GM18519 (cell line): ENCODE data around the gene SVBP.

Source experiments
- ATAC-seq: cut with Tn5 transposase; IDR thresholded peaks from one replicate; pipeline ENCODE4 v1.9.1; 2021; ENCODE audit warnings: mild to moderate bottlenecking, moderate library complexity; ENCODE audit not compliant: unreplicated experiment, low FRiP score

The SVBP gene

DNA sequence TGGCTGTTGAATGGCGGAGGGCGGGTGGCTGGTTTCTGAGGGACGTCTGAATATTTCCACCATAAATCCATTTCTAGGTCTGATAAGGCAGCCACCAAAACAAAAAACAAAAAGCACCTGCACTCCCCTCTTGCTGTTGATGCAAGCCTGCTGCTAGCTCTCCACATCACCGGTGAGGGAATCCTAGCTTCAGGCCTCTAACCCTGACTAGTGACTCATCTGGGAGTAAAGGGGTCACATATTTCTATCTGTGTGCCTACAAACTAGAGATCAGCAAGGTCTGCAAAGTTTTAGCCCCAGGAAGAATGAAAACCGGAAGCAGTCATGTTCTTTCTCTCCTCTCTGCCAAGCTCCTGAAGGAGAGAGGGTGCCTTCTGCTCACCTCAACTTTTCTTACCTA, 10.6 kb downstream of the SVBP start:
- ATAC-seq = no peak

DNA sequence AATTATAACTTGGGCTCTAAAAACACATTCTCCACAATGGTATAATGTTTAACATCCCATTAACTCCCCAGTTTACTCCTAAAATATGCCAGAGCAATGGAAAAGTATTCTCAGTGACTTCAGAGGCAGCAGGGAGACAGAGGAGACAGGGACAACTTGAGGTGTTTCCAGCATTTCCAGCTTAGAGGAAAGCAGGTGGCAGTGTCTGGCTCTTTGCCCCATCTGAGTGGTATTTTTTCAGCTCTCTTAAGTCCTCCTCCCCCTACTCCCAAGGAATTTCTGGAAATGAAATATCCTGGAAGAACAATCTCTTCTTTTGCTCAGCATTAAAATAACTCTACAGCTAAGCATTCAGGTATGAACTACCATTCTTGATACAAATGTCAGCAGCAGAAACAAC, 11.0 kb downstream of the SVBP start:
- no peak for ATAC-seq

DNA sequence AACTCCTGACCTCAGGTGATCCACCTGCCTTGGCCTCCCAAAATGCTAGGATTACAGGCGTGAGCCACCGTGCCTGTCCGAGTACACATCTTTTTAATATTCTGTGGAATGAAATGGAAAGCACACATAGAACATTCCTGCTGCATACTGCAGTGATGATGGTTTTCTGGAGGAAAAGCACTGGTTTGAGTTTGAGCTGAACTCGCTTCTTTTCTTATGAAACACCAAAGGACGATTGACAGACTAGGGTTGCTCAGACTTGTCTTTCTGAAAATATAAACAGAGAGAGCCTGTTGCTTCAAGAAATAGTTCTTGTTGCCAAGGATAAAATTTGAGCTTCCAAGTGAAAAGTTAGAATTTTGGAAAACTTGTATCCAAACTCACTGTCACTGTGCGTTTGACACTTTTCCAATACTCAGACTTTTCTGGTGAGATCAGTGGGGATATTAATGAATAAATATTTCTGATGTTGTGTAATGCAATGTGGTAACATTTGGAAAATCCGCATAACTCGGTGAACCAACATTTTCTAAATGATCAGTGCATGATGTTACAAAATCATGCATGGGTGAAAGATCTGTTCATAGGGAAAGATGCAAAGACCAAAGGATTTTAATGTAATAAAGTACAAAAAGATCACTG, 15.2 kb downstream of the SVBP start:
- ATAC-seq = no peak

DNA sequence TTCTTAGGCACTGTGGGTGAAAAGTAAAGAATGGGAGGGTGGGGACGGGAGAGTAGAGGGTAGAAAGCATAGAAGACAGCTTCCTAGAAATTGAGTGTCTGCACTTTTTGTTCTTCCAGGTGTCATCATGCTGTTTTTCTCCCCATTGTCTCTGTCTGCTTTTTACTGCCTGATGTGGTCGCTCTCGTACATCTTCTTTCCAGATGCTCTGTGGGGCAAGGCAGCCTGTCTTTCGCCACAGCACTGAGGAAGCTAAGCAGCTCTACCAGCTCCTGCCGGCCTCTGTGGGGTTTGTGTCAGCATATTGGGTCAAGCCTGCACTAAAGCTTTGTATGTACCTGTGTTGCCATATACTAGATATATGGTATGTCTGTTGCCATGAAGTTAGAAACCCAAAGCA, 19.2 kb downstream of the SVBP start:
- ATAC-seq = no peak

DNA sequence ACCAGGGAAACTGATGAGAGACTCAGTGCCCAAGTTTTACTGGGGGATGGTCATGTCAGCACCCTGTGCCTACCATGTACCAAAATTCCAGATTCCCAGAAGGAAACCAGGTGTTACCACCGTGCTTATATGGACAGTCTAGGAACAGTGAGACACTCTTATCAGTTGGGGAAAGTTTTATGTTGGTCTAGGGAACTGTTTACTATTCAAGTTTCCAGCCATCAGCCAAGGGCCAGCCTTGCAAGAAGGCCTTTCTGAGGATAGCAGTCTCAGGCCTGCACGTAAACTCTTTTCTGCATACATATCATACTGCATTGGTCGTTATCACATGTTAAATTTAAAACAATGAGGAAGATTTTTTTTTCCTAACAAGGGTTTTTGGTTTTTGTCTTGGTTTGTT, 19.8 kb downstream of the SVBP start:
- no peak for ATAC-seq

DNA sequence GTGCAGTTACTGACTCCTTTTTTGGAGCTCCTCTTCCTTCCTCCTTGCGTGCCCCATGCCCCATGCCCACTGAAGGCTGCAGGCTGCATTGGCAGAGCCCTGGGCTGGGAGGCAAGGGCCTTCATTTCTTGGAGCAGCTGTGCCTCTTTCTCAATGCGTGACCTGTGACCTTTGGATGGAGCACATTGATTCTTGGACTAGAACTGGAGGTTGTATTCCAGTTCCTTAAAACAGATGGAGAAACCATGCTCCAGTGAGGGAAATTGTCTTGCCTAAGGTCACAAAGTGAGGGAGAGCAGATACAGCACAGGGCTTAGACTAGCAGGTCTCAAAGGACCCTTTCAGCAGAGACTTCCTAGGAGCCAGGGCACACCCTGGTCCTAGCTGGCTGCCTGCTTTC, 23.4 kb downstream of the SVBP start:
- ATAC-seq = no peak

DNA sequence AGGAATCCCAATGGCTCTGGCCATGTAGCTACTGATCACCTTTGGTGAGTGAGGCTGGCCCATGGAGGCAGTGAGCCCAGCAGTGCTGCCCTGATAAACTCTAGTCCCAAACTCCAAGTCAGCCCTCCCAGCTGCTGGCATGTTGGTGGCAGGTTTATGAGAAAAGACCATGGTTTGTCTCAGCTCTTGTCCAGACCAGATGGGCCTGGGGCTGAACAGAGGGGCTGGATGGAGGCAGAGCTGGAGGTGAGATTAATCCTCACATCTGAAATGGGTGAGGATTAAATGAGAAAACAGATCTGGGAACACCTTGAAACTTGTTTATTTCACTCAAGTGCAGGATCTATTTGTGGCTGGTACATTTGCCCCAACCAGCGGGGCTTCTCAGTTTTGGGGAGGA, 29.2 kb downstream of the SVBP start:
- ATAC-seq = no peak

DNA sequence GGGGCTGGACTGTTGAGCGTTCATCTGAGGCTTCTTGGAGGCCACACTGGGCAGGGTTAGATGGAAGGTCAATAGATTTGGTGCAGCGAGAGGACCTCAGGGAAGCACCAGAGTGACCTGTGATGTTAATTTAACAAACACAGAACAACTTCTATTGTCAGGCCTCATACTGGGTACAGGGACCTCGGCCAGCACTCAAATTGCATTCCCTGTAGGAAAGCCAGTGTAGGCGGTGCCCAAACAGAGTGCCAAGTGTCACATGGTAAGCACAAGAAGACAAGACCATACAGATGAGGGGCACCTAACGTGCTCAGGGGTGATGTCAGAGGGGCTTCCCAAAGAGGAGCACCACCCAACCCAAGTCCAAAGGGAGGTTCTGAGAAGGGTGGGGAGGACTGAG, 31.1 kb downstream of the SVBP start:
- no peak for ATAC-seq

DNA sequence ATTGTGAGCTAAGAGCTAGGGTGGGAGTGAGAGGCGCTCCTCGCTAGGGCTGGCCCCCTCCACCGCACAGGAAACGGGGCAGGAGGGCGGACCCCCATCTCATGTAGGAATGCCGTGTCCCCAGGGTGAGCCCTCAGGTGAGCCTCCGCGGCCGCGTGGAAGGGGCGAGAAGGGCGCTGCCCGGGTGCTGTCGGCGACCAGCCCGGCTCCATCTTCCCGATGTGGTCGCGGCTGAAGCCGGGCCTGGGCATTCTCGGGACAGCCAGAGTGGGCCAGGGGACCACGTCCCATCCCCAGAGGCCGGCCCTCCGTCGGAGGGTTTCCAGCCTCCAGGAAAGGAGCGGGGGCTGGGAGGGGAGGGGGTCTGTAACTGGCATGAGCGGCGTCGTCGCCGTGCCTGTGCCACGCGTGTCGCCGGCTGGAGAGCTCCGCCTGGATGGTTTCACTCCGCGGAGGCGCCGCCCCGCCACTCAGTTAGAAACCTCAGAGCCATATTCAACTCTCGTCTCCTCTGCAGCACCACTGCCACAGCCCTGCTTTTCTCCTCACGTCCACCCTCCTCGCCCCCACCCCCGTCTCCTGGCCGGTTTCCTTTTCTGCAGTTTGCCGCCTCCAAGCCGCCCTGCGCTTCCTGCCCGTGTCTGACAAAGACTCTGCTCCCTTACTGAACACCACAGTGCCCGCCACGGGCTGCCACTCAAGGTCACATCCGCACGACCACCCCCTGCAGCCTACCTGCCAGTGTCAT, 32.1 kb downstream of the SVBP start, which contains the start of gene TMEM269:
Gene TMEM269 (plus strand): TSS at position 46 of the 748 bp plus-strand sequence. CDS start 4,903 bp downstream, outside the sequence.
- no peak for ATAC-seq

DNA sequence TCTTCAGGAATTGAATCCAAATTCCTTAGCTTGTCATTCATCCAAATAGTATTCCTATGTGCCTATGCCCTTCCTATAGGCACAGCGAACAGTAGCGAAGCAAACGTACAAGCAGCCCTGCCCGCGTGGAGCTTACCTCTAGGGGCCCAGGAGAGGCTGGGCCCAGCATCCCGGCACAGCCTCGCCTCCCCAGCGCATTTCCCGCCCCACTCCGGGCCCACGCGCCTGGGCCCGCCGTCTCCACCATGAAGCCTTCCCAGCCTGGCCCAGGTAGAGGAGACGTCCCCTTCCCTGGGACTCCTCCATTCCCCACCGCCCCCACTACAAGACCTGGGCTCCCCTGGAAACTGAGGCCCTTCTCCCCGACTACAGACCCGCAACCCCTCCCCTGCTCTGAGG, 32.7 kb downstream of the SVBP start:
- no peak for ATAC-seq

DNA sequence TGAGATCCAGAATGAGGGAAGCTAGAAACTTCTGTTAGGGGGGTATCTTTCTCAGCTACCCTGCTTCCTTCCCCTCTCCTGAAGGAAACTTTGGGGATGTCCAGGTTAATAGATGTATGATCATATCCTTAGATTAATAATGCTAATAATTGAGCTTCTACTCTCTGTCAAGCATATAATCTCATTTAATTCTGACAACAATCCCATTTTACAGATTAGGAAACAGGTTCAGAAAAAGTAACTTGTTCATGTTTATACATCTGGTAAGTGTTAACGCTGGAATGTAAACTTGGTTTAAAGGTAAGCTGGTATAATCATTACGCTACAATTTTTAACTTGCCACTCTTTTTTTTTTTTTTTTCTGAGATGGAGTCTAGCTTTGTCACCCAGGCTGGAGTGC, 34.1 kb downstream of the SVBP start:
- ATAC-seq = no peak

DNA sequence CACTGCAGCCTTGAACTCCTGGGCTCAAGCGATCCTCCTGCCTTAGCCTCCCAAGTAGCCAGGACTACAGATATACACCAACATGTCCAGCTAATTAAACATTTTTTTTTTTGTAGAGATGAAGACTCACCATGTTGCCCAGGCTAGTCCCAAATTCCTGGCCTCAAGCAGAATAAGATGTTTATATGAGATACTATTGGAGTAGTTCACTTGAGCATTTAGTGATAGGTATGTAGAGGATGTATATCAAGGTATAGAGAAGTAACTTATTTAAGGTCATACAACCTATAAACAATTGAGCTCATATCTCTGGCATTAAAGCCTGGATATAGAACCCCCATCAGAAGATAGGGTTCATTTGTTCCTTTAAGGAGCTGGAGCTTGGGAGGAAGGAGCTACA, 37.0 kb downstream of the SVBP start:
- ATAC-seq = no peak

DNA sequence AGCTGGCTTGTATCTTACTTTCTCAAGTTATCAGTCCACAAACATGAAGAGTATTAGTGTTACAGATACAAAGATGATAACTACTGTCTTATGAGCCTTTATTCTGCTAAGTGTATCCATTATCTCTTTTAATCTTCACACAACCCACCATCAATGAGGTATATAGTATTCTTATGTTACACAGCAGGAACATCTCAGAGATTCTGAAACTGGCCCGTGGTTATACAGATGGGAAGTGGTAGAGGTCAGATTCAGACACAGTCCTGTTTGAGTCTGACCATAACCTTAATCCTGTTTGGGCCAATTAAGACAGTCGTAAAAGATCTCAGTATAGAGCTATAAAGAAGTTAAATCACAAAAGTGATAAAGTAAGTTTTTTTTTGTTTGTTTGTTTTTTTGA, 37.5 kb downstream of the SVBP start:
- ATAC-seq = no peak

DNA sequence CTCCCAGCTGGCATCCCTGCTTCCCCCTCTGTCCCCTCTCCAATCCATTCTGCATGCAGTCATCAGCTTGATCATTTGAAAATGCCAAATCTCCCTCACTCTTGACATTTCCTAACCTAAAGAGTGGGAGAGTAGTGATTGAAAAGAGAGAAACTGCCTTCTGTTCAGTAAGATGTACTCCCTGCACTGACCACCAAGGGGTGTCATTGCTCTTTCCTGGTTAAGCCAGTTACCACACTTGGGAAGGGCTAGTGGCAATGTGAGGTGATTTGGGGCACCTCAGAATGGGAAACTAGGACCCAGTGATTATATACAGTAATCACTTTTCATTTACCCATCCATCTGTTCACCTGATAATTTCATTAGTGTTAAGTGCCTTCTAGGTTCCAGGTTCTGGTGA, 39.3 kb downstream of the SVBP start:
- ATAC-seq = no peak

DNA sequence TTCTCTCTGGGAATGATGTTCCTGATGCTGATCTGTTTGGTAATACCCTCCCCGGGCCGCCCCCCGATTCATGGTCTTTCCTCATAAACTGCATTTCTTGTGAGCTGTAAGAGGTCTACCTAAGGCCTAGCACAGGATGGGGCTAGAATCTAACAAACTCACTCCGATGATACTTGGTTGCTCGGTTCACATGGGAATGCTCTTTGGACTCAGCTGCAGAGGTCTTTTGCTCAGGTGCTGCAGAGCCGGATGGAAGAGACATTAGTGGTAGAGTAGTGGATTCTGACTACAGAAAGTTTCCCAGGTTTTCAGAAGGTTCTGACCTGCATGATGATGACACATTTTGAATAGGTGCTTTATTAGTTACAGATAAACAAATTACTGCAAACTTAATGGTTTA, 40.7 kb downstream of the SVBP start:
- ATAC-seq = no peak

DNA sequence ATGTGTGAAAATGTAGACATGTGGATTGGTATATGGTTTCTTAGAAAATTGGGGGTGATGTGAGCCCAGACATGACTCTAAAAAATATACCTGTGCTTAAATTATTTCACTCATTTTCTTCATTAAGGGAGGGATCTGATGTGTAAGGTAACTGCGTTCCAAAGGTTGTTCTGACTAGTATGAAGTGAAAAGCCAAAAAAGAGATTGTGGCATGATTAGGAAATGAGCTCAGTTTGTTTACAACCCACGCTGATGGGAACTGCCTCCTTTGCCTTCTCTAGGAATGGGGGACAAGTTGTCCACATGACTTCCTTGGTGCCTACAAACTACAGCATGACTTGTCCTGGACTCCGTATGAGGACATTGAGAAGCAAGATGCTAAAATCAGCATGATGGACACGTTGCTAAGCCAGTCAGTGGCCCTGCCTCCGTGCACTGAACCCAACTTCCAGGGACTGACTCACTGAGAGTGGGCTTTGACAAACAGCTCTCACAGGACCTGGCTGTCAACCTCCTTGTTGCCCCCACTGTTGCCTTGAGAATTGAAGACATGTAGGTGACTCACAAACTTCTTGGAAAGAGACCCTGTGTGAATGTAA, 42.2 kb downstream of the SVBP start:
- no peak for ATAC-seq

DNA sequence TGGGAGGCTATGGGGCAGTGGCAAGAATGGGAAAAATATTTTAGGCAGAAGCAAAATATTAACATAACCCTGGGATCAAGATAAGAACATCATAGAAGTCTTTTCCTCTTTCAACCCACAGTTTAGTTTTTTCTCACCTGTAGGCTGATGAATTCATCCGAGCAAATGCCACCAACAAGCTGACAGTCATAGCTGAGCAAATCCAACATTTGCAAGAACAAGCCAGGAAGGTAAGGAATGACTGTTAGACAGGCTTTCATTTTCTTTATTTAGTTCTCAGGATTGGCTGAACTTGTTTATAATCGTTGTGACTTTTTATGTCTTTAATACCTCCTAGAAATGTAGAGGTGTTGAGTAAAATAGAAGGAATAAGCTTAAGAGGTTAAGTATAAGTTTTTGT, 43.8 kb downstream of the SVBP start:
- ATAC-seq = no peak

DNA sequence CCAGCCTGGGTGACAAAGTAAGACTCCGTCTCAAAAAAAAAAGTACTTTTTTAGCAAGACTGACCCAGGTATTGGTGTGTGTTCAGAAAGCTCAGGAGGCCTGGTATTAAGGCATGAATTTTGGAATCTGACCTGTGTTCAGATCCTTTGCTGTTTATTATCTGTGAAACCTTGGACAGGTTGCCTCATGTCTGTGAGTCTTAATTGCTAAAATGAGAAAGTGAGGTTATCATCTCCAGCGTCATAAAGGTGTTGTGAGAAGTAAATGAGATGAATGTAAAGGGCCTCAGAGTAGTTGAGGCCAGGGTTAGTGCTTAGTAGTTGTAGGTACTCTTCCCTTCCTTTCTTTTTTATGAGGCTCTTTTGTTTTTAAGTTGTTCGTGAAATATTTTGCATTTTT, 47.4 kb downstream of the SVBP start:
- ATAC-seq = no peak

DNA sequence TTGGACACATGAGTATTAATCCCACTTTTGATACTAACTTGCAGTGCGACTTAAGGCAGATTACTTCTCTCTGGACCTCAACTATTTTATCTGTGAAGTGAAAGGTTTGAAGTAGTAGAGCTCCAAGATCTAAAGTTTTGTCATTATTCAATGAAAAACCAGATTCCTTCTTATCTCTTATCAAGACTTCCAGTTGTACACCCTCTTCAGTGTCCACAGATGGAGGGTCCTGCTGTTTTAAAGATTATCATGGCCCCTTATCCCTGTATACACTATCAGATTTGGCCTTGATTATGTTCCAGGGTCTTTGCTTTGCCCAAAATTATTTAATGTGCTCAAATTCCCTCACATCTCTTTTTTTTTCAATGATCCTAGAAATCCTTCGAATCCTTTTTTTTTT, 49.0 kb downstream of the SVBP start:
- ATAC-seq = no peak

DNA sequence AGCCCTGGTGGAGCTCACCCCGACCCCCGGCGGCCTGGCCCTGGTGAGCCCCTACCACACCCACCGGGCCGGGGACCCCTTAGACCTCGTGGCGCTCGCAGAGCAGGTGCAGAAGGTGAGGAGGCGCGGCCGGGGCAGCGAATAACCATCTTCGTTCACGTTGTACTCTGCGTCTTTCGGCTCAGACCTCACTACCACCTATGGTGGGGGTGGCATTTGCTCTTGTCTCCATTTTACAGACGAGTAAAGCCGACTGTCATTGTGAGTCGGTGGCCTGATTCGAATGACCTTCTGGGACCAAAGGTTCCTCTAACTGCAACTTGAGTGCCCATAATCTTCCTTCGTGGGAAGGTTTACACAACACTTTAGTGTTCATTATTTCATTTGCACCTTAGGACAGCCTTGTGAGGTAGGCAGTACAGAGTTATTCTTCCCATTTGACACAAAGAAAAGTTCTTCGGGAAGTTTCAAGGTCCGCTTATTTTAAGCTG, 49.6 kb downstream of the SVBP start:
- ATAC-seq = no peak

DNA sequence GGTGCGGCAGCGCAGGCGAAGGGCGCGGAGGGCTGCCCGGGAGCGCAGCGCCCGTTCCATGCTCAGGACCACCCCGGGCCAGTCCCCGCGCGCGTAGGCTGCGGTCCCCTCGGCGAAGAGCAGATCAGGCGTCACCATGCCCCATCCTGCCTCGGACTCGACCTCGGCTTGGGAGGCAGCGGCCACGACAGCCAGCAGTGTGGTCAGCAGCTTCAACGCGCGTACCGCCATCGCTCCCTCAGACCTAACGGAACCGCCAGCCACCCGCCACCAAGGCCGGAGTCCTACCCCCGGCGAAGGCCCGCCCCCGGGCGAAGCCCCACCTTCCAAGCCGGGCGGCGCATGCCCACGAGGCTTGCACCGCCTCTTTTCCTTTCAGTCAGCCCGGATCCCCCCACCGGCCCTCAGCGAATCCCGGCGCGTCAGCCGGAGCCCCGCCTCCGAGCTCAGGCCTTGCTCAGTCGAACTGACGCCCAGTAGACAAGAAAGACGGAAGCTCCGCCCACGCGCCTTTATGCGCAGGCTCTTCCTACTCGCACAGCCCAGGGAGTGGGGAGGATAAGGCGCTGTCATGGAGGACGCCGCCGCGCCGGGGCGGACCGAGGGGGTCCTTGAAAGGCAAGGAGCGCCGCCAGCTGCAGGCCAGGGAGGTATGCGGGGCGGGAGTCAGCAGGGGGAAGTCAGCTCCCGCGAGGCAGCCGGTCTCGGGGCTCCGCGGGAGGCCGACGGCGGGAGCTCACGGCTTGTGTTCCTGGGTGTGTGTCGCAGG, 50.3 kb downstream of the SVBP start, which contains the start of the genes C1orf50 and P3H1:
Gene C1orf50 (plus strand): TSS at position 509 of the 769 bp plus-strand sequence. CDS start 63 bp downstream, at position 572.
Gene P3H1 (minus strand): TSS at position 288 of the 769 bp plus-strand sequence. CDS start 57 bp downstream, at position 231.
- peak; percentile 85 for ATAC-seq
